HG02759 (cell line): Measurements from ENCODE around the gene SPDYE5.
A peak's percentile ranks its signal among the peaks of the same experiment; 100 is the strongest.
"Not testable (repeated sequence)": the region's sequence is repeated elsewhere in the genome, so short reads cannot be mapped to it uniquely, and the experiment has no call there.

Source experiments
- ATAC-seq: cut with Tn5 transposase; IDR thresholded peaks from one replicate; pipeline ENCODE4 v1.9.1; 2021; ENCODE audit warnings: mild to moderate bottlenecking, moderate library complexity; ENCODE audit not compliant: unreplicated experiment

Gene SPDYE5, protein sequence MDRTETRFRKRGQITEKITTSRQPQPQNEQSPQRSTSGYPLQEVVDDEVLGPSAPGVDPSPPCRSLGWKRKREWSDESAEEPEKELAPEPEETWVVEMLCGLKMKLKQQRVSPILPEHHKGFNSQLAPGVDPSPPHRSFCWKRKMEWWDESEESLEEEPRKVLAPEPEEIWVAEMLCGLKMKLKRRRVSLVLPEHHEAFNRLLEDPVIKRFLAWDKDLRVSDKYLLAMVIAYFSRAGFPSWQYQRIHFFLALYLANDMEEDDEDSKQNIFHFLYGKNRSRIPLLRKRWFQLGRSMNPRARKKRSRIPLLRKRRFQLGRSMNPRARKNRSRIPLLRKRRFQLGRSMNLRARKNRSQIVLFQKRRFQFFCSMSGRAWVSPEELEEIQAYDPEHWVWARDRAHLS

DNA sequence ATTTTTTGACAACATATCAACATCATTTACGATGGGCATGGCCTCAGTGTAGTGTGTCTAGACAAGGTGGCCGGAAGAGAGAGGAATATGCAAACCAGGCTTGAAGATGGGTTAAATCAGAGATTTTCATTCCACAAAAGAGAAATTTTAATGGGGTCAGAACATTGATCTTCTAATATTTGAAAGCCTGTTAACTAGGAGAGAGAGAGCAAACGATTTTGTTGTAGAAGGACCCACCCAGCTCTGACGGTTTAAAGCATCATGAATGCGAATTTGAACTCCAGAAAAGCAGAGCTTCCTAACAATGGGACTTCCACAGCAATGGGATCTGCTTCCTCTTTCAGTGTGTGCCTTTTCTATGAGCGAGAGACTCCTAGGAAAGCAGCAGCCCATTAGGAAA lies at the start of gene SPDYE5:
SPDYE5 (plus strand) TSS at position 301 of the 400 bp plus-strand sequence. CDS start 1,728 bp downstream, outside the sequence.
- ATAC-seq, result not testable (repeated sequence)

DNA sequence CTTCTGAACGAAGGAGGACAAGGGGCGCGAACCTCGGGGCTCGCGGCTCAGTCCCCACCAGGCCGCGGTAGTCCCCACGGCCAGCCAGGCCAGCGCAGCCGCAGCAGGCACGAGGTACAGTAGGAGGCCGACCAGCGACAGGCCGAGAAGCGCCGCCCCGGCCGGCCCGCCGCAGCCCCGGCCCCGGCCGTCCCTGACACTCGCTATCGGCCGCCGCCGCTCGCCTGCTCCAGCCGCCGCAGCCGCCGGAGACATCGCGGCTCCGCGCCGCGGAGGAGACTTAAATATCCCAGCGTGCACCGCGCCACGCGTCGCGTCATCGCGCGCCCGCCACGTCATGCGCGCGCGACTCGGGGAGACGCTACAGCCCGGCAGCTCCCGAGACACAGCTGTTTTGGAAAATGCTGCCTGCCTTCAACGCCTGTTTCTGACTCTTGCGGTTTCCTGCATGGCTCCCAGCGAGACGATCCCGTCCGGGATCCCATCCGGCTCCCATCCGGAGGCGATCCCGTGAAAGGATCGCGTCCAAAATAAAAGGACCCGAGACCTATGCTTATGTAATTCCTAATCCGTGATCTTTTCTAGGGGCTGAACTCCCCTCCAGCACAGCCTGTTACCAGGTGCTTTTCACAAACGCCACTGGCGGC lies 49.5 kb upstream of the SPDYE5 start:
- ATAC-seq, result peak; percentile 93

DNA sequence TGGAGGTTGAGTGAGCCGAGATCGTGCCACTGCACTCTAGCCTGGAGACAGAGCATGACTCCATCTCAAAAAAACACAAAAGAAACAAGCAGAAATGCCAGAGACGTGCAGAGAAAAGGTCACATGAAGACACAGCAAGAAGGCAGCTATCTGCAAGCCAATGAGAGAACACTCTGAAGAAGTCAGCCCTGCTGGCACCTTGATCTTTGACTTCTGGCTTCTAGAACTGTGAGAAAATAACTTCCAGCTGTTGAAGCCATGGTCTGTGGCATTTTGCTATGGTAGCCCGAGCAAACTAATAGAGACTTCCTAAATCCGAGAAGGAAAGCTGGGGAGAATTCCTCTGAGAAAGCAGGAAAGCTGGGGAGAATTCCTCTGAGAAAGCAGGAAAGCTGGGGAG lies 42.2 kb upstream of the SPDYE5 start:
- ATAC-seq, result not testable (repeated sequence)

DNA sequence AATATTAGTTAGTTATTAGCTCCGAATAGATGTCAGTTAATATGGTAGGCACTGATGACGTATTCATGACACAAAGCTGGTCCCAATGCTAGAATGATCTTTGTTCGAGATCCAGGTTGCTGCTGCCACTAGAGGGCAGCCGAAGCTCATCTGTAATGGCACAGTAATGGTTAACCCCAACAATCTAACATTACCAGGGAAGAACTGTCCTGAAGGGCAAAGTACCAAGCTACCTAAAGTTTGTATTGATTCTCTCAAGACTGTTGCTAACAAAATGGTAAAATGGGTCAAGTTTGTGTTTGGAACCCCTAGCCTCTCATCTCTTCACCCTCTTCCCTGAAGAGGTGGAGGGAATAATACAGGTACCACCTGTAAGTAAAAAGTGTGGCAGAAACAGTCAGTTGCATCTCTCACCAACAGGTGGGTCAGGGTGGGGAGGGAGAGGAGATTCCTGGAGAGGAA lies 39.6 kb upstream of the SPDYE5 start:
- ATAC-seq, result peak; percentile 93

DNA sequence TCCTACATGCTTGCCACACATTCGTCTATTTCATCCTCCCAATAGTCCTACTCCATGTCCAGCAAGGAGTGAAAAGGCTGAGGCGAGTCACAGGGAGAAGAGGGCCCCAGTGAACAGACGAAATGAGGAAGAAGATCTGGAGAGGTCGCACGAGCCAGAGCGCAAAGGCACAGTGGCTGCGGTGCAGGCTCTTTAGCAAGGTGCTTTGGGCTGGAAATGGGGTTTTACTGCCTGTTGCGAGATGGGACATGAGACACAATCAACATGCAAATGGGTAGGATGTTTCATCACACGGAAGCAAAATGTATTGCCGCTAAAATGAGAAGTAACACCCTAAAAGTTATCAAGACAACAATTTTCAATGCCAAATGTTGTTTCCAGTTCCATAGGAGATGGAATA lies 35.7 kb upstream of the SPDYE5 start:
- ATAC-seq, result not testable (repeated sequence)

DNA sequence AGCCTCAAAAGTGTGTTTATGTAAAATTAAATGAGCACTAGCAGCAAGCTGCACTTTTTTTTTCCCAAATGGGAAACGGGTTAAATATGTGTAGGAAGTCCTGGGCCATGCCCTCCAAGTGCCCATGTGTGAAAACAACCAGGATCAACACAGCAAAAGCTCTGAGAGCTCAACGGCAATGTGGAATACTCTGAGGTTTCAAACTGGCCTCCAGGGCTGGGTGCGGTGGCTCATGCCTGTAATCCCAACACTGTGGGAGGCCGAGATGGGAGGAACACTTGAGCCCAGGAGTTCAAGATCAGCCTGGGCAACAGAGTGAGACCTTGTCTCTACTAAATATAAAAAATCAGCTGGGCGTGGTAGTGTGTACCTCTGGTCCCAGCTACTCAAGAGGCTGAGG lies 34.1 kb upstream of the SPDYE5 start:
- ATAC-seq, result not testable (repeated sequence)

DNA sequence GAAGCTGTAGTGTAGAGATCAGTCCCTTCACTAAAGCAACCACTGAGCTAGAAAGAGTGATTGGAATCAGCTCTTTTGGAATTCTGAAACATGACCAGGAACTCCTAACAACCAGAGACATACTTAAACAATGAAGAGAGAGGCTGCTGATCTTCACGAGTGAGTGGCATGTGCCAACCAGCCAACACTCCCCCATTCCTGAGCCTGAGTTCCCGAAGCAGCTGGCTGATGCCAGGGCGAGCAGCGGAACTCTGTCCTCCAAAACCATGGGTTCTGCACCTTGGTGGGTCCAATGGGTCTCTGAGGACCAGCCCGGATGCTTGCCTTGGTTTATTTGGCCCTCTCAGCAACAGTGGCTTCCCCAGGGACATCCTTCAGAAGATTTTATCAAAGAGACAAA lies 31.6 kb upstream of the SPDYE5 start:
- ATAC-seq, result not testable (repeated sequence)

DNA sequence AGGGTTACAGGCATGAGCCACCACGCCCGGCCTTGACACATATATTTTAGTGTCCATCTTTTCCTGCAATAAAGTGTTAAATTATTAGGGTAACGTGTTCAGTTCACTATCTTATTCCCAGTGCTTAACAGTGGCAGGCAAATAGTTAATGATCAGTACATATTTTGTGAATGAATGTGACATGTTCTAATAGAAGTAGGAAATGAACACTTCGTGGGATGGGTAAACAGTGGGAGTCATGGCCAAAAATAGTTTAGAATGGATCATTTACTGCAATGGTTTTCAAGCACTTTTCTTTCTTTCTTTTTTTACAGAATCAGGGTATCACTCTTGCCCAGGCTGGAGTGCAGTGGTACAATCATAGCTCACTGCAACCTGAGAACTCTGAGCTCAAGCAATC lies 22.0 kb upstream of the SPDYE5 start:
- ATAC-seq, result not testable (repeated sequence)

DNA sequence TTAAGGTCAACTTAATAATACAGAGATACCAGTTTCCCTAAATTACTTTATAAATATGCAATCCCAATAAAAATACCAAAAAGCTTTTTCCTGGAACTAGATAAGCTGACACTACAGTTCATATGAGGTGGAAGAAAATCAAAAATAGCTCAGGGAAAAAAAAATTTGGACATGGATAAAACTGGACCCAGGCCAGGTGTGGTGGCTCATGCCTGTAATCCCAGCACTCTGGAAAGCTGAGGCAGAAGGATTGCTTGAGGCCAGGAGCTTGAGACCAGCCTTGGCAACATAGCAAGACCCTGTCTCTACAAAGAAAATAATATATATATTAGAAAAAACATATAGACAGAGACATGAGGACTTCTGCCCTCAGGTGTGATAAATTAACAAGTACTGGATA lies 14.7 kb upstream of the SPDYE5 start:
- ATAC-seq, result not testable (repeated sequence)

DNA sequence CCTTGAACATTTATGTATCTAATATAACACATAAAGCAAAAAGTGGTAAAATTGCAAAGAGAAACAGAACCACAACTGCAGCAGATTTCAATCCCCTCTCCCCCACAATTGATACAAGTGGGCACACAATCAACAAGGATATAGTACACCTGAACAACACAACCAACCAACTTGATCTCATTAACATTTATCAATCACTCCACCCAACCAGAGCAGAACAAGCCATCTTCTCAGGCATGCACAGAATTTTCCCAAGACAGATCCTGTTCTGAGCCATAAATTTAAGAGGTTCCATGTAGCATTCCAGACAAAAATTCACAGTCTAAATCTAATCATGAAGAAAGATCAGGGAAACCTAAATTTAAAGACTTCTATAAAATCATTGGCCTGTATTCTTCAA lies 11.8 kb upstream of the SPDYE5 start:
- ATAC-seq, result not testable (repeated sequence)

DNA sequence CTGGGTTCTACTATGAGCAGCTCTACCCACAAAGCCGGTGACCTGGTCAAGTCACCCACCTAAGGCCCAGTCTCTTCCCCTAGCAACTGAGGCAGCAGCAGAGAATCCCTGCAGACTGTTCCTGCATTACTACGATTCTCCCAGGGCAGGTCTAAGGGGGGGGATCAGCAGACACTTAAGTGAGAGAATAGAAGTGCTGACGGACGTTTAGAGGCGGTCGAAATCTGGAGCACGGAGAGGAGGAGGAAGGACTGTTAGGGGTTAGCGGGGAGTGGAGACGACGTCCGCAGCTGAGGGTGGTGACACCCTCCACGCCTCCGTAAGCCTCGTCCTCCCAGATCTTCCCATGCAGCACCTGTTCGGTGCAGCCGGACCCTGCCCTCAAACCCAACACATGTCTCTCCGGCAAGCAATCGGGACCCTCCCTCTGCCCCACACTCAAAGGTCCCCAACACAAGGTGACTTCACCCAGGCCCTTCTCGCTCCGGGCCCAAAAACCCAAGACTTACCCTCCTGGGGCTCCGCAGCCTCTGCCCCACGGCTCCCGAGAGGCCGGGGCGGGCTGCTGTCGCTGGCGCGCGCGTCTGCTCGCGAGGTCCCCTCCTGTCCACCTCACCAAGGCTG lies 6.7 kb upstream of the SPDYE5 start:
- peak; percentile 7 for ATAC-seq

DNA sequence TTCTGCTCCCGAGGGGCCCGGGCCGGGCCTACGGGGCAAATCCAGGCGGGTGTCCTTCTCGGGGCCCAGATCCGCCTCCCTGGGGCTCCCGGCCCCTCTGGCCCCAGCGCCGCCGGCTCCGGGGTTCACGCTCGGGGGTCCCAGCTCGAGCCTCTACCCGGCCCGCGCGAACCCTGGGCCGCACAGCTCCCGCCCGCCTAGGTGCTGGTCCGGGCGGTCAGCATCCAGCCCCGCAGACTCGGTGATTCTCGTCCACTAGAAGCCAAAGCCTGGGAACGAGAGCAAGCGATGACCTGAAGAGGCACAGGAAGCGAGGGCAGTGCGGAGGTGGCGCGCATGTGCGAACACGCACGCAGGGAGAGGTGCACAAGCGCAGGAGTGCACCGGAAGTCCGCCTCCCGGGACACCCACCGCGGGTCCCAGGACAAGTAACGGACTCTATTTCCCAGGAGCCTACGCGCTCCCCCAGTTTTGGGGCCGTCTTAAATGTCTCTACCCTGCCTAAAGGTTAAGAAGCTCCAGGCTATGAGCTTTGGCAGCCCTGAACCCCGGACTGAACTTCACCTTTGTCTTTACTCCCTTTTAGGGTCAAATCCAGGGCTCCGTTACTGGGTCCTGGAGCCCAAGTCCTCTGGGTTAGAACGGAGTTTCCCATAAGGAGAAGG lies 6.0 kb upstream of the SPDYE5 start, which contains the start of gene POM121C:
POM121C (minus strand) TSS at position 321 of the 665 bp plus-strand sequence. CDS start 44,803 bp downstream, outside the sequence.
- ATAC-seq, result peak; percentile 100

DNA sequence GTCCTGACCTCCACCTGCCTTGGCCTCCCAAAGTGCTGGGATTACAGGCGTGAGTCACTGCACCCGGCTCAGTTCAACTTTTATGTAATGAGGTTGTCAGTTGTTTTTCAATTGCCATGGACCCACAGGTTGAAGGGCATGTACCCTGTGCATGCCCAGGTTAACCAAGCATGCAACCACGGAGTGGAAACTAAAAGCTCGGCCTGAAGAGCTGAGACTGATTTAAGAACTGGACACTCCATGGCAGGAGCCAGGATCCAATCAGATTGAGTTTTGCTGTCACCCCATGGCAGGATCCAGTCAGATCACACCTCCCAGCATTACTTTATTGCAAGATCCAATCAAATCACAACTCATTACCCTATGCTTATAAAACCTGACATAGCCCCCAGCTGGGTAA lies 16.9 kb downstream of the SPDYE5 start:
- ATAC-seq, result peak; percentile 59

DNA sequence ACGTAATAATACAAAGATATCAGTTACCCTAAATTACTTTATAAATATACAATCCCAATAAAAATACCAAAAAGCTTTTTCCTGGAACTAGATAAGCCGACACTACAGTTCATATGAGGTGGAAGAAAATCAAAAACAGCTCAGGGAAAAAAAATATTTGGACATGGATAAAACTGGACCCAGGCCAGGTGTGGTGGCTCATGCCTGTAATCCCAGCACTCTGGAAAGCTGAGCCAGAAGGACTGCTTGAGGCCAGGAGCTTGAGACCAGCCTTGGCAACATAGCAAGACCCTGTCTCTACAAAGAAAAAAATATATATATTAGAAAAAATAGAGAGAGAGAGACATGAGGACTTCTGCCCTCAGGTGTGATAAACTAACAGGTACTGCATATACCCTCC lies 26.7 kb downstream of the SPDYE5 start:
- ATAC-seq, result not testable (repeated sequence)

DNA sequence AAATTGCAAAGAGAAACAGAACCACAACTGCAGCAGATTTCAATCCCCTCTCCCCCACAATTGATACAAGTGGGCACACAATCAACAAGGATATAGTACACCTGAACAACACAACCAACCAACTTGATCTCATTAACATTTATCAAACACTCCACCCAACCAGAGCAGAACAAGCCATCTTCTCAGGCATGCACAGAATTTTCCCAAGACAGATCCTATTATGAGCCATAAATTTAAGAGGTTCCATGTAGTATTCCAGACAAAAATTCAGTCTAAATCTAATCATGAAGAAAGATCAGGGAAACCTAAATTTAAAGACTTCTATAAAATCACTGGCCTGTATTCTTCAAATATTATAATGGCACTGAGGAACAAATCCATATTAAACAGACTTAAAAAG lies 29.6 kb downstream of the SPDYE5 start:
- ATAC-seq, result not testable (repeated sequence)

DNA sequence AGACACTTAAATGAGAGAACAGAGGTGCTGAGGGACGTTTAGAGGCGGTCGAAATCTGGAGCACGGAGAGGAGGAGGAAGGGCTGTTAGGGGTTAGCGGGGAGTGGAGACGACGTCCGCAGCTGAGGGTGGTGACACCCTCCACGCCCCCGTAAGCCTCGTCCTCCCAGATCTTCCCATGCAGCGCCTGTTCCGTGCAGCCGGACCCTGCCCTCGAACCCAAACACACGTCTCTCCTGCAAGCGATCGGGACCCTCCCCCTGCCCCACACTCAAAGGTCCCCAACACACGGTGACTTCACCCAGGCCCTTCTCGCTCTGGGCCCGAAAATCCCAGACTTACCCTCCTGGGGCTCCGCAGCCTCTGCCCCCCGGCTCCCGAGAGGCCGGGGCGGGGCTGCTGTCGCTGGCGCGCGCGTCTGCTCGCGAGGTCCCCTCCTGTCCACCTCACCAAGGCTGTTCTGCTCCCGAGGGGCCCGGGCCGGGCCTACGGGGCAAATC lies 35.2 kb downstream of the SPDYE5 start:
- ATAC-seq, result not testable (repeated sequence)

DNA sequence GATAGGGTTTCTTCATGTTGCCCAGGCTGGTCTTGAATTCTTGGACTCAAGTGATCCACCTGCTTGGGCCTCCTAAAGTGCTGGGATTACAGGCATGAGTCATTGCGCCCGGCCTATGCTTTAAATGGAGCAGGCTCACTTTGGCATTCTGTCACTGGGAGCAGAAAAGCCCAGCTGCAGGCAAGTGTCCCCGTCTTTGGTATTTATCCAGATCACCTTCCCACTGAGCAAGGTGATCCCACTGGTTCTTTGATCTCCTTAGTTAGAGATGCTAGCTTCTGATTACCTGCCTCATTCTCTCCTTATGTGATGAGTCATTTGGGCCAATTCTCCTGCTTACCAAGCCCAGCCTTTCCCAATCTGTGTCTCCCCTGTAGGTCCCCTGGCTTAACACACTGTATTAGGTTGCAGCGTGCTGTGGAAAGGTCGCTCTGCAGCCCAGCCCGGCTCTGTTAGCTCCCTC lies 39.3 kb downstream of the SPDYE5 start:
- ATAC-seq, result no peak

DNA sequence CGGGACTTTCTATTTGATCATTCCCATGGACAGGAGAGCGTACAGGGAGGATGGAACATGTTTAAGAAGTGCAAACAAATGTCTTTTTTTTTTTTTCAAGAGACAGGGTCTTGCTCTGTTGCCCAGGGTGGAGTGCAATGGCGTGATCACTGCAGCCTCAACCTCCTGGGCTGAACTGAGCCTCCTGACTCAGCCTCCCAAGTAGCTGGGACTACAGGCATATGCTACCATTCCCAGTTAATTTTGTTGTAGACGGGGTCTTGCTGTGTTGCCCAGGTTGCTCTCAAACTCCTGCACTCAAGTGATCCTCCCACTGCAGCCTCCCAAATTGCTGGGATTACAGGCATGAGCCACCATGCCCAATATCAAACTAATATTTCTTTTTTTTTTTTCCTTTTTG lies 40.5 kb downstream of the SPDYE5 start:
- ATAC-seq, result no peak

DNA sequence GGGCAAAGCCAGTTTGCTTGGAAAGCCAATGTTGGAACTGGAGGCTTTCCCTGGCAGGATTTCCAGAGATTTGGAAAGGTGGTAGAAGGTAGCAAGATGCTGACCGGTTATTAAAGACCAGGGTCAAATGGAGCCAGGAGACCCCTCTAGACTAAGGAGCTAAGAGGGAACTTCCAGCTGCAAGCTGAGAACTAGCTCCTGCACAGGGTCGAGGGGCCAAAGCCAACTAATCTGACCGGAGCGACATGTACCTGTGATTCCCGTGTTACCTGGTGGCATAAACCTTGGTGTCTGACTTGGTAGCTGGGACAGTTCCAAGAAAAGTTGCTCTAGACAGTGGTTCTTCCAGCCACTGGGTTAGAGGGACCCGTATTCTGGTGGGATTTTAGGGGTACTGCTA lies 41.8 kb downstream of the SPDYE5 start:
- no peak for ATAC-seq

DNA sequence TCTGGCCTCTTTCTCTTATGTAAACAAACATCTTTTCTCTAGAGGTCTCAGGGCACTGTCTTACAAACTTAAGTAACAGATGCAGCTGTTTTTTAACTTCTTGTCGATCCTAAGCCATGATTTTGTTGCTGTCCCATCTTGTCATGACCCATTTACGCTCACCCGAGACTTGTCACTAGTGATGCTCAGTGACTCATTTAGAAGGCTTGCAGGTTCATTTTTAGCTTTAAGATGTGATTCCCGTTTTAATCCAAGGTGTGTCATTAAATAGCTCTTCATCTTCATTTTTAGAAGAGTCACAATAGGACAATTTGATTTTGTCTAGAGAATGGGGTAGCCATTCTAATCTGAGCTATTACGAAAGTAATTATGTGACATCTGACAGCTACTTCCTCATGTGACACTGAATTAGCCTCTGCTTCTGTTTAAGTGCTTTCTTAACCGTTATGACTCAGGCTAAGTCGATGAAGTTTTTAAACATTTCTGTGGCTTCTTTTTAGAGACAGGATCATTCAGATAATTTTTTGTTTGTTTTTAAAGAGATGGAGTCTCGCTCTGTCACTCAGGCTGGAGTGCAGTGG lies 42.7 kb downstream of the SPDYE5 start:
- peak; percentile 89 for ATAC-seq
